Sigmoid colon (tissue), 4 donors: Measurements from ENCODE around the gene GLRA2.

Source experiments
- POLR2A ChIP-seq, 2 donors: fragments of 450-650 bp; IDR thresholded peaks; one replicate each; pipeline ENCODE4 v1.6.1; 2016; ENCODE audit warnings: antibody characterized with exemption in 2 of 2, mild to moderate bottlenecking in 2 of 2, moderate library complexity in 2 of 2
- POLR2AphosphoS5 ChIP-seq, 4 donors: sonication (generic); formaldehyde crosslinking; IDR thresholded peaks; one replicate each; pipeline ENCODE4 v1.6.1; 2017; ENCODE audit warnings: antibody characterized with exemption in 4 of 4
- TF ChIP-seq, protein P1 (sequence below), 4 experiments: fragments of 450-650 bp in 3 of 4; fragments of 200-600 bp in 1 of 4; IDR thresholded peaks; one replicate each; pipeline ENCODE4 v1.5.1; 2016 to 2019; ENCODE audit warnings: antibody characterized with exemption in 4 of 4, mild to moderate bottlenecking in 3 of 4, moderate library complexity in 2 of 4

GRCh38 chrX:14618177-14618965 lies 89.0 kb downstream of the GLRA2 start:
- TF ChIP-seq, protein P1, sequence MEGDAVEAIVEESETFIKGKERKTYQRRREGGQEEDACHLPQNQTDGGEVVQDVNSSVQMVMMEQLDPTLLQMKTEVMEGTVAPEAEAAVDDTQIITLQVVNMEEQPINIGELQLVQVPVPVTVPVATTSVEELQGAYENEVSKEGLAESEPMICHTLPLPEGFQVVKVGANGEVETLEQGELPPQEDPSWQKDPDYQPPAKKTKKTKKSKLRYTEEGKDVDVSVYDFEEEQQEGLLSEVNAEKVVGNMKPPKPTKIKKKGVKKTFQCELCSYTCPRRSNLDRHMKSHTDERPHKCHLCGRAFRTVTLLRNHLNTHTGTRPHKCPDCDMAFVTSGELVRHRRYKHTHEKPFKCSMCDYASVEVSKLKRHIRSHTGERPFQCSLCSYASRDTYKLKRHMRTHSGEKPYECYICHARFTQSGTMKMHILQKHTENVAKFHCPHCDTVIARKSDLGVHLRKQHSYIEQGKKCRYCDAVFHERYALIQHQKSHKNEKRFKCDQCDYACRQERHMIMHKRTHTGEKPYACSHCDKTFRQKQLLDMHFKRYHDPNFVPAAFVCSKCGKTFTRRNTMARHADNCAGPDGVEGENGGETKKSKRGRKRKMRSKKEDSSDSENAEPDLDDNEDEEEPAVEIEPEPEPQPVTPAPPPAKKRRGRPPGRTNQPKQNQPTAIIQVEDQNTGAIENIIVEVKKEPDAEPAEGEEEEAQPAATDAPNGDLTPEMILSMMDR (IDR thresholded peaks at IDR 0.05): no peak
- no peak for TF ChIP-seq POLR2A (IDR thresholded peaks at IDR 0.05)
- TF ChIP-seq POLR2AphosphoS5 (IDR thresholded peaks at IDR 0.05): no peak
